ENCODE measurements around the gene VPS52.
"Not testable (repeated sequence)": the region's sequence is repeated elsewhere in the genome, so short reads cannot be mapped to it uniquely, and the experiment has no call there.

VPS52 gene

GRCh38 chr6:33250731-33251130, 20.9 kb downstream of the VPS52 start:
- DNase-seq (ENCODE audit: low read depth): no peak

- peak; percentile 86 for DNase-seq (ENCODE audit: low read depth)
Measured at GRCh38 chr6:33249732-33250630, 21.7 kb downstream of the VPS52 start.

- peak; percentile 99 for DNase-seq (ENCODE audit: low read depth)
Measured at GRCh38 chr6:33248932-33249731, 22.5 kb downstream of the VPS52 start.

- no peak for DNase-seq (ENCODE audit: low read depth)
Measured at GRCh38 chr6:33248643-33248931, 23.1 kb downstream of the VPS52 start.

- DNase-seq (ENCODE audit: low read depth): peak; percentile 72
Measured at GRCh38 chr6:33247977-33248642, 23.6 kb downstream of the VPS52 start.

- DNase-seq (ENCODE audit: low read depth): no peak
Measured at GRCh38 chr6:33243476-33243875, 28.2 kb downstream of the VPS52 start.

GRCh38 chr6:33241968-33242367, 29.7 kb downstream of the VPS52 start:
- DNase-seq (ENCODE audit: low read depth): no peak

- no peak for DNase-seq (ENCODE audit: low read depth)
Measured at GRCh38 chr6:33237741-33238140, 33.9 kb downstream of the VPS52 start.

GRCh38 chr6:33236852-33237251, 34.8 kb downstream of the VPS52 start:
- DNase-seq (ENCODE audit: low read depth): no peak

GRCh38 chr6:33236328-33236727, 35.3 kb downstream of the VPS52 start:
- DNase-seq (ENCODE audit: low read depth): no peak

- no peak for DNase-seq (ENCODE audit: low read depth)
Measured at GRCh38 chr6:33235221-33235634, 36.4 kb downstream of the VPS52 start.

- DNase-seq (ENCODE audit: low read depth): not testable (repeated sequence)
Measured at GRCh38 chr6:33226503-33227120, 45.1 kb downstream of the VPS52 start.

GRCh38 chr6:33217681-33218080, 54.0 kb downstream of the VPS52 start:
- no peak for DNase-seq (ENCODE audit: low read depth)

GRCh38 chr6:33217246-33217645, 54.4 kb downstream of the VPS52 start:
- DNase-seq (ENCODE audit: low read depth): no peak

GRCh38 chr6:33216117-33216649, 55.5 kb downstream of the VPS52 start:
- no peak for DNase-seq (ENCODE audit: low read depth)

GRCh38 chr6:33215271-33216116, 56.2 kb downstream of the VPS52 start:
- no peak for DNase-seq (ENCODE audit: low read depth)

GRCh38 chr6:33213989-33214335, 57.7 kb downstream of the VPS52 start:
- DNase-seq (ENCODE audit: low read depth): no peak

GRCh38 chr6:33213166-33213988, 58.3 kb downstream of the VPS52 start:
- DNase-seq (ENCODE audit: low read depth): no peak

- no peak for DNase-seq (ENCODE audit: low read depth)
Measured at GRCh38 chr6:33212857-33213165, 58.9 kb downstream of the VPS52 start.

- DNase-seq (ENCODE audit: low read depth): no peak
Measured at GRCh38 chr6:33211666-33212422, 59.8 kb downstream of the VPS52 start.

All from stromal cell of bone marrow (primary cell).